OCI-LY3 (cell line): ENCODE results near the gene RNF38.

ENCODE experiments used
- CTCF ChIP-seq: fragments of 200-600, 300-600 bp; sonication (generic); IDR thresholded peaks from 2 replicates; pipeline ENCODE4 v1.5.1; 2014; ENCODE audit warnings: antibody characterized with exemption, low read length, low read depth
- EZH2phosphoT487 ChIP-seq: fragments of 200-600 bp; shearing (Covaris generic); IDR thresholded peaks from 2 replicates; pipeline ENCODE4 v1.6.1; 2018; ENCODE audit warnings: antibody characterized with exemption, mixed run types, low read depth

DNA sequence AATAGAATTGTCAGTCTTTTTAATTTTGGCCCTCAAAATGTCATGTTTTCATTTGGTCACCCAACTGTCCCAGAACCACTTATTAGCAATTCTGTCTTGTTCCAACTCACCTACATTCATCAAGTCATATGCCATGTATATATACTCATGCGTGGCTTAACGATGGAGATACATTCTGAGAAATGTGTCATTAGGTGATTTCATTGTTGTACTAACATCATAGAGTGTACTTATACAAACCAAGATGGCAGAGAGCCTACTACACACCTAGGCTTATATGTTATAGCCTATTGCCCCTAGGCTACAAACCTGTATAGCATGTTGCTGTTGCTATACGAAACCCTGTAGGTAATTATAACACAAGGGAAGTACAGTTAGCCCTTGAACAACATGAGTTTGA lies 36.6 kb downstream of the RNF38 start:
- no peak for TF ChIP-seq CTCF
- TF ChIP-seq EZH2phosphoT487, result no peak
